Measurements from ENCODE around the gene TOX3. TPM values are rescaled to one million over a fixed set of nuclear protein-coding genes. Genes with fewer than 3 reads are reported as not detected.

TOX3 gene
- total RNA-seq, 2 donors from 2014 or later: 4.8 to 8.5 TPM

DNA sequence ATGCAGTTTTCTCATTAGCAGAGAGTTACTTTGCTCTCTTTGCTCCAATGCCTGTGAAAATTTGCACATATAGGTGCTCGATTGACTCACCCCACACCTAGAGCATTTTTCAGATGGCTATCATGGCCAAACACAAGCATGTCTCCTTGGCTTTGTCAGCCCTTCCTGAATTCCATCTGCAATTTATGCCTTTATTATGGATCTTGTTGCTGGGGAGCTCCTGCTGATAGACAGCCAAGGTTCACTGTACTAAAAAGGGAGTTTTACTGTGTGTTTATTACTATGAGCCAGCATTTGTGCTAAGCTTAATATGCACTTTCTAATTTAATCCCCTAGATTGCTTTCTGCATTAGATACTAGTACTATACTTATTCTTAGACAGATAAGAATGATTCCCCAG lies 93.3 kb downstream of the TOX3 start:
- Mint-ChIP-seq H3K36me3 (ENCODE audit: low read depth) (peaks cover 9% of the 10 kb centered on the region), H3K4me3 (no peak overlapping the region), H3K27me3 (ENCODE audit: insufficient read depth) (no peaks in the 10 kb centered on the region), H3K9me3 (no peaks in the 10 kb centered on the region), H3K4me1 (peaks cover 13% of the 10 kb centered on the region), H3K27ac (no peak overlapping the region)
- no peak for DNase-seq
- Histone ChIP-seq H3K36me3 (ENCODE audit: control insufficient read depth, insufficient read depth, low read length) (no peaks in the 10 kb centered on the region), H3K9me3 (ENCODE audit: control insufficient read depth, low read length) (no peaks in the 10 kb centered on the region), H3K9ac (ENCODE audit: extremely low read depth, low read length, poor library complexity, severe bottlenecking) (no peak overlapping the region), H3K27ac (ENCODE audit: low read depth, low read length) (no peak overlapping the region), H3K4me3 (ENCODE audit: low read length) (no peak overlapping the region), H3K27me3 (ENCODE audit: control insufficient read depth, insufficient read depth, low read length, poor library complexity, severe bottlenecking) (no peaks in the 10 kb centered on the region), H3K4me1 (ENCODE audit: control insufficient read depth, insufficient read depth, low read length) (peaks cover 3% of the 10 kb centered on the region)
- WGBS, 2 experiments (ENCODE audit: insufficient coverage in 1 of 2, insufficient read length in 1 of 2): 95% methylated on average over 1 of the region's 1 CpG; no CpG with 5 or more reads in 1 of the 2 experiments
- TF ChIP-seq, protein P1, sequence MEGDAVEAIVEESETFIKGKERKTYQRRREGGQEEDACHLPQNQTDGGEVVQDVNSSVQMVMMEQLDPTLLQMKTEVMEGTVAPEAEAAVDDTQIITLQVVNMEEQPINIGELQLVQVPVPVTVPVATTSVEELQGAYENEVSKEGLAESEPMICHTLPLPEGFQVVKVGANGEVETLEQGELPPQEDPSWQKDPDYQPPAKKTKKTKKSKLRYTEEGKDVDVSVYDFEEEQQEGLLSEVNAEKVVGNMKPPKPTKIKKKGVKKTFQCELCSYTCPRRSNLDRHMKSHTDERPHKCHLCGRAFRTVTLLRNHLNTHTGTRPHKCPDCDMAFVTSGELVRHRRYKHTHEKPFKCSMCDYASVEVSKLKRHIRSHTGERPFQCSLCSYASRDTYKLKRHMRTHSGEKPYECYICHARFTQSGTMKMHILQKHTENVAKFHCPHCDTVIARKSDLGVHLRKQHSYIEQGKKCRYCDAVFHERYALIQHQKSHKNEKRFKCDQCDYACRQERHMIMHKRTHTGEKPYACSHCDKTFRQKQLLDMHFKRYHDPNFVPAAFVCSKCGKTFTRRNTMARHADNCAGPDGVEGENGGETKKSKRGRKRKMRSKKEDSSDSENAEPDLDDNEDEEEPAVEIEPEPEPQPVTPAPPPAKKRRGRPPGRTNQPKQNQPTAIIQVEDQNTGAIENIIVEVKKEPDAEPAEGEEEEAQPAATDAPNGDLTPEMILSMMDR (conservative IDR thresholded peaks at IDR 0.05): no peak

DNA sequence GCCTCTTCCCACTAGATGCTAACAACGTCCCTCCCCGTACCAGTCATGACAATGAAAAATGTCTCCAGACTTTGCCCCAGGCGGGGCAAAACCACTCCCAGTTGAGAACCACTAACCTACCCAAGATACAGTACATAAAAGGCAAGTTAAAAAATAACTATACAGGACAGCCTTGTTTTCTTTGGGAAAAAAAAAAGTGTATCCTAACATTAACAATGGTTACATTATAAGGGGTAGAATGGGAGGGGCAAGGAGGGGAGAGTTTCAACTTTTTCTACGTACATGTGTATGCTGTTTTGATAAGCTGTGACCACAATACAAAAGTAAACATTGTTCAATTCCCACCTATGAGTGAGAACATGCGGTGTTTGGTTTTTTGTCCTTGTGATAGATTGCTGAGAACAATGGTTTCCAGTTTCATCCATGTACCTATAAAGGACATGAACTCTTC lies 94.9 kb downstream of the TOX3 start:
- Mint-ChIP-seq H3K27ac (no peak overlapping the region), H3K4me1 (peaks cover 17% of the 10 kb centered on the region), H3K4me3 (no peak overlapping the region), H3K9me3 (no peaks in the 10 kb centered on the region), H3K27me3 (ENCODE audit: insufficient read depth) (no peaks in the 10 kb centered on the region), H3K36me3 (ENCODE audit: low read depth) (peaks cover 9% of the 10 kb centered on the region)
- Histone ChIP-seq H3K4me1 (ENCODE audit: control insufficient read depth, insufficient read depth, low read length) (peaks cover 3% of the 10 kb centered on the region), H3K27ac (ENCODE audit: low read depth, low read length) (no peak overlapping the region), H3K9ac (ENCODE audit: extremely low read depth, low read length, poor library complexity, severe bottlenecking) (no peak overlapping the region), H3K9me3 (ENCODE audit: control insufficient read depth, low read length) (no peaks in the 10 kb centered on the region), H3K36me3 (ENCODE audit: control insufficient read depth, insufficient read depth, low read length) (no peaks in the 10 kb centered on the region), H3K27me3 (ENCODE audit: control insufficient read depth, insufficient read depth, low read length, poor library complexity, severe bottlenecking) (no peaks in the 10 kb centered on the region), H3K4me3 (ENCODE audit: low read length) (no peak overlapping the region)
- TF ChIP-seq, protein P1 (conservative IDR thresholded peaks at IDR 0.05): no peak
- DNase-seq: no peak
- WGBS, 2 experiments (ENCODE audit: insufficient coverage in 1 of 2, insufficient read length in 1 of 2): 85% methylated on average over 5 of the region's 5 CpGs; no CpG with 5 or more reads in 1 of the 2 experiments

DNA sequence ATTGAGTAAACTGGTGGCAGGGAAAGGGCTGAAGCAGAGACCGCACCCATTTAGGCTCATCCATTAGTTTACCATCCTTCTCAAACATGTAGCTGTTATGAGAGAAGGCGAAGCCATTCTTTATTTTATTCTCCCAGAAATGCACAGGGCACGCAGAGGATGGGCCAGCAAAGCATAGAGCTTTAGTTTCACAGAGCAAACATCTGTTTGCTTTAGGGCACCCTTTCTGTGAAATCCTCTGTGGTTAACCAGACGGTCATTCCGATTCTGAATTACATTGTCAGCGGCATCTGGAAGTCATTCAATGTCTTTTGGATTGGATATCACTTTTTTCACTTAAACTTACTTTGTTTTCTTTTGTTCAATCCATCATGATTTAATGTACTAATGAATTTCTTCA lies 96.0 kb downstream of the TOX3 start:
- no peak overlapping the region for H3K27ac ChIP-seq (ENCODE audit: low read depth, low read length)
- no peak overlapping the region for H3K27ac Mint-ChIP-seq
- no peak overlapping the region for H3K4me3 Mint-ChIP-seq
- no peak overlapping the region for H3K9ac ChIP-seq (ENCODE audit: extremely low read depth, low read length, poor library complexity, severe bottlenecking)
- 90 to 97% methylated on average over 3 to 6 of the region's 6 CpGs for WGBS, 2 experiments (ENCODE audit: insufficient coverage in 1 of 2, insufficient read length in 1 of 2)
- TF ChIP-seq, protein P1 (conservative IDR thresholded peaks at IDR 0.05): no peak
- H3K9me3 Mint-ChIP-seq: no peaks in the 10 kb centered on the region
- H3K4me1 ChIP-seq (ENCODE audit: control insufficient read depth, insufficient read depth, low read length): no peaks in the 10 kb centered on the region
- peaks cover 11% of the 10 kb centered on the region for H3K4me1 Mint-ChIP-seq
- no peaks in the 10 kb centered on the region for H3K27me3 Mint-ChIP-seq (ENCODE audit: insufficient read depth)
- no peak overlapping the region for H3K4me3 ChIP-seq (ENCODE audit: low read length)
- peaks cover 9% of the 10 kb centered on the region for H3K36me3 Mint-ChIP-seq (ENCODE audit: low read depth)
- no peaks in the 10 kb centered on the region for H3K27me3 ChIP-seq (ENCODE audit: control insufficient read depth, insufficient read depth, low read length, poor library complexity, severe bottlenecking)
- H3K9me3 ChIP-seq (ENCODE audit: control insufficient read depth, low read length): no peaks in the 10 kb centered on the region
- DNase-seq: no peak
- H3K36me3 ChIP-seq (ENCODE audit: control insufficient read depth, insufficient read depth, low read length): no peaks in the 10 kb centered on the region

Measured in endodermal cell (in vitro differentiated cells).